SU-DHL-6 (cell line): Measurements from ENCODE around the gene FBLN2.

Experiments
- CTCF ChIP-seq: fragments of 200-600 bp; sonication (generic); IDR thresholded peaks from one replicate; pipeline ENCODE4 v1.5.1; 2017; ENCODE audit warnings: antibody characterized with exemption, mild to moderate bottlenecking, low read length, moderate library complexity; ENCODE audit not compliant: insufficient read depth, poor library complexity, severe bottlenecking
- EZH2phosphoT487 ChIP-seq: fragments of 200-600 bp; sonication (generic), shearing (Covaris generic); conservative IDR thresholded peaks from 2 replicates; pipeline ENCODE4 v1.6.1; 2018; ENCODE audit warnings: mild to moderate bottlenecking, antibody characterized with exemption, low read length, moderate library complexity, mixed read lengths

GRCh38 chr3:13512451-13512850 is 36.5 kb upstream of the FBLN2 start:
- TF ChIP-seq CTCF (no peak), EZH2phosphoT487 (no peak)
